Measurements from ENCODE around the gene NEK6. TPM values are rescaled to one million over a fixed set of nuclear protein-coding genes. Genes with fewer than 3 reads are reported as not detected.

NEK6 gene
- total RNA-seq, 1 donor from 2014 or later = 24.9 TPM

DNA sequence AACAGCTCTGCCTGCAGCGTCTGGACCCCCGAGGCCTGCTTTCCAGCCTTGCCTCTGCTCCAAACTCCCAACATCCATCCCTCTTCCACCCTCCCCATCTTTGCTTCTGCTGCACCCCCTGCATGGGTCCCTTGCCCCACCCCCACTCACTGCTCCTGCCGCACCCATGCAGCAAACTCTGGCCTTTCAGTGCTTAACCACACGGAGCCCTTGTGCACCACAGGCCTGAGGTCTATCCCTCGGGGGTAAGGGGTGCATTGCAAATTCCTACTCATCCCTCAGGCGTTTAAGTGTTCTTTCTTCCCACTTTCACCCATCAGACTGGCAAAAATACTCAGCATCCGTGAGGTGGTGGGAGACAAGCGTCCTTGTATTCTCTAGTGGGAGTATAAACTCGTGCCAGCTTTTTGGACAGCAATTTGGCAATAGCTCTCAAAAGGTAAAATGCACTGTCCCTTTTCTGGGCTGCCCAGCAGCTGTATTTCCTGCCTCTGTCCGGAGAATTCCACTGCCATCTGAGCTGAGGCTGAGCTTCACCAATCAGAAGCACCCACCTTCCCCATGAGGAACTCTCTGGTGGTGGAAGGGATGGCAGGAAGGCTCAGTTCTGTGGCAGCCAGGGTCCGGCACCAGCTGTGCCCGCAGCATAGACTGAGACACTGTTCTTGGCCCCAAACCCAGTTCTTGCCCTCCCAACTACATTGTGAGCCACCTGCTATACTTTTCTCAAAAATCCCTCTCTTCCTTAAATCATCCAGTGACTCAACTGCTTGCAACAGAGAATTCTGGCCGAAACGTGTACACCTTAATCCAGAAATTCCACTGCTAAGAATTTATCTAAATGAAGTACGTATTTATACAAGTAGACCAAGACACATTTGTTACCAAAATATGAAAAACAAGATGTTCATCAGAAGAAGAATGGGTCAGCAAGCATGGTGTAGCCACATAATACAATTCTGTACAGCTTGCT is 142.5 kb downstream of the NEK6 start:
- no peak for DNase-seq (ENCODE audit: low spot score)

Other genes with a start within 250 kb of the NEK6 start
- not detected for gene LHX2, start 246.2 kb upstream of the NEK6 start, total RNA-seq
- 109 TPM for gene PSMB7, start 157.5 kb downstream of the NEK6 start, total RNA-seq
- gene ADGRD2, start 192.5 kb downstream of the NEK6 start, total RNA-seq = 0.29 TPM
- gene NR5A1, start 249.4 kb downstream of the NEK6 start, total RNA-seq = not detected

All from ureter (tissue), 1 donor.